Measurements from ENCODE around the gene PSMG3. TPM values are rescaled to one million over a fixed set of nuclear protein-coding genes. Genes with fewer than 3 reads are reported as not detected.

Gene PSMG3
- 47.7 to 49.6 TPM (median 48.0 TPM) in 3 replicates for polyA plus RNA-seq
- 12.6 TPM for polyA plus RNA-seq (2011; ENCODE audit: low read depth)
- 29.4 and 49.1 TPM in 2 replicates for polyA plus RNA-seq (2011; cell fraction: cytosol; rRNA removed)
- 64.3 and 71.0 TPM in 2 replicates for polyA plus RNA-seq (2011; cell fraction: nucleus; rRNA removed)
- 35.3 and 49.4 TPM in 2 replicates for polyA plus RNA-seq (2012; ENCODE audit: low replicate concordance)
- 11.6 to 20.6 TPM (median 17.0 TPM) in 3 replicates for polyA minus RNA-seq
- polyA minus RNA-seq (2011; cell fraction: cytosol; rRNA and poly(A)+ RNA removed): 26.9 TPM
- polyA minus RNA-seq (2011; cell fraction: nucleus; rRNA and poly(A)+ RNA removed): 3.0 and 4.5 TPM in 2 replicates

- H3K27ac ChIP-seq (ENCODE audit: control insufficient read depth, insufficient read depth, low read length): peak within 1 kb of the TSS; percentile 86
- TF ChIP-seq CTCF (optimal IDR thresholded peaks at IDR 0.05 in 1 of 3, IDR thresholded peaks at IDR 0.05 in 1 of 3, conservative IDR thresholded peaks at IDR 0.05 in 1 of 3; ENCODE audit: extremely low read depth in 1 of 3, insufficient read depth in 2 of 3, low read length in 3 of 3) (peak in 2 of 3 experiments; percentile 25 to 38), EZH2 (IDR thresholded peaks at IDR 0.05; ENCODE audit: low read length) (no peak)
- H4K20me1 ChIP-seq (ENCODE audit: control insufficient read depth, extremely low read depth, insufficient read depth, low read length): no peaks in the 10 kb centered on the region
- H3K4me1 ChIP-seq (ENCODE audit: control insufficient read depth, extremely low read depth, insufficient read depth, low read length): peaks cover 32% of the 10 kb centered on the region
- no peaks in the 10 kb centered on the region for H3K9me3 ChIP-seq (ENCODE audit: control insufficient read depth, low read depth, low read length)
- H2AFZ ChIP-seq (ENCODE audit: control insufficient read depth, low read length): peak within 1 kb of the TSS; percentile 92
- no peaks in the 10 kb centered on the region for H3K9me1 ChIP-seq (ENCODE audit: control insufficient read depth, extremely low read depth, insufficient read depth, low read length)
- H3K27me3 ChIP-seq (ENCODE audit: control insufficient read depth, extremely low read depth, insufficient read depth, low read length): no peaks in the 10 kb centered on the region
- dilution Hi-C loops (cut with MboI; ENCODE audit: extremely low pct_ligation_motif_present, low sequenced_read_pairs): no loop called here
- peak within 1 kb of the TSS; percentile 93 for H3K9ac ChIP-seq (ENCODE audit: control insufficient read depth, extremely low read depth, insufficient read depth, low read length)
- peaks cover 8% of the 10 kb centered on the region for H3K79me2 ChIP-seq (ENCODE audit: control insufficient read depth, insufficient read depth, low read length)
- DNase-seq (ENCODE audit: low read depth, low spot score) (no peak), FAIRE-seq (no peak)
- H3K4me2 ChIP-seq (ENCODE audit: control insufficient read depth, extremely low read depth, insufficient read depth, low read depth, low read length): peak within 1 kb of the TSS; percentile 77
- H3K36me3 ChIP-seq (ENCODE audit: control insufficient read depth in 2 of 2, extremely low read depth in 1 of 2, insufficient read depth in 2 of 2, low read length in 2 of 2): peaks cover 1 to 13% of the 10 kb centered on the region in 2 experiments
- peak within 1 kb of the TSS; percentile 85 to 91 (median 89) for H3K4me3 ChIP-seq (ENCODE audit: control insufficient read depth in 2 of 3, extremely low read depth in 1 of 3, insufficient read depth in 2 of 3, low read depth in 1 of 3, low read length in 3 of 3)
Measured at GRCh38 chr7:1569833-1570632, at the start of gene PSMG3. PSMG3 (minus strand) TSS chr7:1570032; CDS start chr7:1569339, 693 bp downstream.

- FAIRE-seq: no peak
Measured at GRCh38 chr7:1618475-1618874, 48.6 kb upstream of the PSMG3 start.

More at GRCh38 chr7:1618475-1618874, 48.6 kb upstream of the PSMG3 start:
- Histone ChIP-seq H3K4me3 (ENCODE audit: control insufficient read depth in 2 of 3, extremely low read depth in 1 of 3, insufficient read depth in 2 of 3, low read depth in 1 of 3, low read length in 3 of 3) (no peak overlapping the region), H3K9me3 (ENCODE audit: control insufficient read depth, low read depth, low read length) (no peaks in the 10 kb centered on the region), H3K4me2 (ENCODE audit: control insufficient read depth, extremely low read depth, insufficient read depth, low read depth, low read length) (no peak overlapping the region), H3K27ac (ENCODE audit: control insufficient read depth, insufficient read depth, low read length) (no peak overlapping the region), H3K9ac (ENCODE audit: control insufficient read depth, extremely low read depth, insufficient read depth, low read length) (no peak overlapping the region), H3K9me1 (ENCODE audit: control insufficient read depth, extremely low read depth, insufficient read depth, low read length) (no peaks in the 10 kb centered on the region), H3K36me3 (ENCODE audit: control insufficient read depth in 2 of 2, extremely low read depth in 1 of 2, insufficient read depth in 2 of 2, low read length in 2 of 2) (no peaks in the 10 kb centered on the region), H3K79me2 (ENCODE audit: control insufficient read depth, insufficient read depth, low read length) (no peaks in the 10 kb centered on the region), H3K4me1 (ENCODE audit: control insufficient read depth, extremely low read depth, insufficient read depth, low read length) (no peaks in the 10 kb centered on the region), H2AFZ (ENCODE audit: control insufficient read depth, low read length) (no peak overlapping the region), H3K27me3 (ENCODE audit: control insufficient read depth, extremely low read depth, insufficient read depth, low read length) (no peaks in the 10 kb centered on the region), H4K20me1 (ENCODE audit: control insufficient read depth, extremely low read depth, insufficient read depth, low read length) (no peaks in the 10 kb centered on the region)
- dilution Hi-C loops (cut with MboI; ENCODE audit: extremely low pct_ligation_motif_present, low sequenced_read_pairs): no loop called here
- no peak for DNase-seq (ENCODE audit: low read depth, low spot score)
- no peak for TF ChIP-seq EZH2 (IDR thresholded peaks at IDR 0.05; ENCODE audit: low read length)
- no peak for TF ChIP-seq CTCF (optimal IDR thresholded peaks at IDR 0.05 in 1 of 3, IDR thresholded peaks at IDR 0.05 in 1 of 3, conservative IDR thresholded peaks at IDR 0.05 in 1 of 3; ENCODE audit: extremely low read depth in 1 of 3, insufficient read depth in 2 of 3, low read length in 3 of 3)
